Activated CD8-positive, alpha-beta memory T cell treated with anti-CD3 and anti-CD28 coated beads for 24 hours (primary cell): ENCODE results near the gene MYT1.
"Not testable (repeated sequence)": the region's sequence is repeated elsewhere in the genome, so short reads cannot be mapped to it uniquely, and the experiment has no call there.

Source experiments
- DNase-seq: peaks from one replicate; pipeline ENCODE4 v3.0.0-alpha.2; 2020

MYT1 gene

DNA sequence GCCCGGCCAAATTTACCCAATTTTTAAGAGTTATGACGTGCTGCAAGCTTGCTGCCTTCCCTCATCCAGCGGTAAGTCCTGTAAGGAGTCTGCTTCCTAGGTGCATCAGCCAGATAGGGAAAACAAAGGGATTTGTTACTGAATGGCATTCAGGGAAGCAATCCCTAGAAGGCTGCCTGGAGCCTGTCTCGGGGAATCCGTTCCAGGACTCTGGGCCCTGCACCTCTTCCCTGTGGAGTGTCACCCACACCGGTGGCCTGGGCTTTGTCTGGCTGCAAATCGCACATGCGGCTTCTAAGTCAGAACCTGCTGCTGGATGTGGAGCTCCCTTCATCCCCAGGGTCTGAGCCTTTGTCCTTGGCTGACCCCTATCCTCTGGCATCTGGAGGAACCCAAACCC lies 7.0 kb downstream of the MYT1 start:
- no peak for DNase-seq

DNA sequence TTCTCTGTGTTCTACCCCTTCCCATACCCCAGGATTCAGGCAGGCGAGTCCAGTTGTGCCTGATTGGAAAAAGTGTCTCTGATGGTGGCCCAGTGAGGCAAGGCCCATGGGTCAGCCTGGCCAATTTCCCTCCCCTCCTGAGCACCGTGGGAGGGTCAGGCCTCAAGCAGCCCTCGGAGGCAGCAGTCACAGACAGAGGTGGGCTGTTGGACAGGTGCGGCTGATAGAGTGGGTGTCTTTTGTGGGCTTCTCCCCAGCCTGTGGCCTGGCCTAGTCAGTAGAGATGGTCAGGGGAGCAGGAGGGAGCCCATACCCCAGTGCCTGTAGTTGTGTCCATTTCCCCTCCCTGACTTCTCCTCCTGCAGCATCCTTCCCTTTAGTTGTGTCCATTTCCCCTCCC lies 8.9 kb downstream of the MYT1 start:
- DNase-seq, result no peak

DNA sequence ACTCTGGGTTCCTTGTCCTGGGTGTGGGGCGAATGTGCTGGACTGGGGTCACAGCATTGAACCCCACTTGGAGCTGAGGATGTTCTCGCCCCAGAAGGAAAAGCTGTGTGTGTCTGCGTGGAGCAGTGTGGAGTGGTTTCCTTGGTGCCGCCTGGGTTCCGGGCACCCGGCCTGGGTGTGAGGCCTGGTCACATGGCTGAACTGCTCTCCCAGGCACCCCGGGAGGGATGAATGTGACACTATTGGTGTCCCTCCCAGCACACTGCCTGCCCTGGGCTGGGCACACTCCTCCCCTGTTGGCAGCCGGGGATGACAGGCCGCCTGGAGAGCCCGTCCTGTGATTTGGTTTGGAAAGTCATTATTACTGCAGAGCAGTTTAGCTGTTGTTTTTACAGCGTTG lies 12.3 kb downstream of the MYT1 start:
- DNase-seq, result no peak

DNA sequence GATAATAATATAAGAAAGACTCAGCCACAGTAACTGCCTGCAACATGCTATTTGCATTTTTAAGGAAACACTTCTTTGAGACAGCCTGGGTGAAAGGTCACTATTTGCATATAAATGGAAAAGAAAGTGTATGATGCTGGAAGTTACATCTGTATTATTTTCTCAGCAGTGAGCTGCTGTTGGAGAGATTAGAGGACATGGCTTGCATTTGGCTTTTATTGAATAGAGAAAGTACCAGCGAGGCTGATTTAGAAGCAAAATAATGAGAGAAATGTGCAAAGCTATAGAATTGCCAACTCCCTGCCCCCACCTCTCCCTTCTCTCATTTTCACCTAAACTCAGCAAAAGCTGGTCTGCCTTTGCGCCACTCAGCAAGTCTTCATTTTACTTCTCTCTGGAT lies 12.7 kb downstream of the MYT1 start:
- no peak for DNase-seq

DNA sequence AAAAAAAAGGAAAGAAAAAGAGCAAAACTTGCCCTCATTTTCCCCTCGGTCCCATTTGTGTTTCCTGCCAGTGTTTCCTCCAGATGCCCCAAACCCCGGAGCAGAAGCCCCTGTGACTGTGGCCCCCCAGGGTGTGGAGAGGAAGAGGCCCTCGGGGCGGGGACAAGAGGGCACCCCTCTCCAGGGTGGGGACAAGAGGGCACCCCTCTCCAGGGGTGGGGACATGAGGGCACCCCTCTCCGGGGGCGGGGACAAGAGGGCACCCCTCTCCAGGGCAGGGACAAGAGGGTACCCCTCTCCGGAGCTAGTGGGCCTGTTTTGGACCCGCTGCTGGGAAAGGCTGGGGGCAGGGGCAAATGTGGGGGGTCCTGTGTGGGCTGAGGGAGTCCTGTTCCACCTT lies 13.1 kb downstream of the MYT1 start:
- DNase-seq, result no peak

DNA sequence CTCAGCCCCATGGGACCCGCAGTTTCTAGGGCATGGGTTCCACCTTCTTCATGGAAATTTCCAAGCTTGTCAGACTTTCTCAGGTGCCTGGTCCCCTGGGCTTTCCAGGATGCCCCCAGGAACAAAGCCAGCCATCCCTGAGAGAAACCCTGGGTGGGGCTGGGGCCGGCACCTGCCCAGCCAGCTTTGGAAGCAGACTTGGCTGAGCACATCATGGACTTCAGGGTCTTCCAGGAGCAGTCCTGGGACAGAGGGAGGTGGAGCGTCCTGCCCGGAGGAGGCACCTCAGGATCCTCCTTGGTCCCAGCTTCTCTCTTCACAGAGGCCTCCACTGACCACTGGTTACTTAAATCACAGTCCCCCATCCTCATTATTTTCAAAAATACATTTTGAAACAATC lies 13.5 kb downstream of the MYT1 start:
- DNase-seq, result no peak

DNA sequence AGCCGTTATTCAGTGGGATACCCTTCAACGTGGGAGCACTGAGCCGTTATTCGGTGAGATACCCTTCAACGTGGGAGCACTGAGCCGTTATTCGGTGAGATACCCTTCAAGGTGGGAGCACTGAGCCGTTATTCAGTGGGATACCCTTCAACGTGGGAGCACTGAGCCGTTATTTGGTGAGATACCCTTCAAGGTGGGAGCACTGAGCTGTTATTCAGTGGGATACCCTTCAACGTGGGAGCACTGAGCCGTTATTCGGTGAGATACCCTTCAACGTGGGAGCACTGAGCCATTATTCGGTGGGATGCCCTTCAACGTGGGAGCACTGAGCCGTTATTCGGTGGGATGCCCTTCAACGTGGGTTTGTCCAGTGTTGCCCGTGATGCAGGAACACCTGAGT lies 14.7 kb downstream of the MYT1 start:
- DNase-seq, result not testable (repeated sequence)

DNA sequence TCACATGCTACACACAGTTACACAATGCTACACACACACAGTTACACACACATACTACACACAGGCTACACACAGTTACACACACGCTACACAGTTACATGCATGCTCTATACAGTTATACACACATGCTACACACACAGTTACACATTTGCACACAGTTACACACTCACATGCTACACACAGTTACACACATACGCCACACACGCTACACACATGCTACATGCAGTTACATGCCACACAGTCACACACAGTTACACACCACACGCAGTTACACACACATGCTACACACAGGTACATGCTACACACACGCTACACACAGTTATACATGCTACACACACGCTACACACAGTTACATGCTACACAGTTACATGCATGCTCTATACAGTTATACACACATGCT lies 15.6 kb downstream of the MYT1 start:
- no peak for DNase-seq

DNA sequence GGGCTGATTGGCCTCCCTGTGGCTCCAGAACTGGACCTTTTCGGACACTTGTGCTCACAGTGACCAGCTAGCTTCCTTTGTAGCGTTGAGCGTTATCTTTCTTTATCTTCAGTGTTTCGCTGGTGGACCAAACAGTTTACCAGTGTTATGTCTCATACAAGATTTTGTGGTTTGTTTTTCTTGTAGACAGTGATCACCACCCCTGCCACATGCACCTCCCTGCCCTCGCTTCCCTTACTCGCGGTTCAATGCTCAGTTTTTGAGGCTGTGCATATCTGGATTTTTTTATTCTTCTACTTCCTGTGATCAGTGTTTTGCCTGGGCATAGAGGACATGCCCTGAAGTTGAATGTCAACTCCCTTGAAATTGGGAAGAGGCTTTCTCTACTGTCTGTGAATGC lies 16.4 kb downstream of the MYT1 start:
- DNase-seq, result no peak

DNA sequence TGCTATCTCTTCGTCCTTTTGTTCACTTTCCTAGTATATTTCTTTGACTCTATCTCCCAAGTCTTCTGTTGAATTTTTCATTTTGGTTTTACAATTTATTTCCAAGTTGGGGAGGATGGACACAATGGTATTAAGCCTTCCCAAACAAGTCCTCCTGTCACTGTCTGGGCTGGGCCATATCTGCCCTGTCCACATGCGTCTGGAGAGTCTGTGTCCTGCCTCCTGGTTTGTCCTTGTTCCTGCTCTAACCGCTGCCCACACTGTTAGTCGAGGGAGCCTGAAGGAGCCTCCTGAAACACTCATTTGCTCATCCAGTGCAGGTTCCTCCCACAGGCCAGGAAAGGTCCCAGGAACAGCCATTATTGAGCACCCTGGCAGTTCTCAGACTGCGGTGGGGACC lies 17.1 kb downstream of the MYT1 start:
- DNase-seq, result no peak

DNA sequence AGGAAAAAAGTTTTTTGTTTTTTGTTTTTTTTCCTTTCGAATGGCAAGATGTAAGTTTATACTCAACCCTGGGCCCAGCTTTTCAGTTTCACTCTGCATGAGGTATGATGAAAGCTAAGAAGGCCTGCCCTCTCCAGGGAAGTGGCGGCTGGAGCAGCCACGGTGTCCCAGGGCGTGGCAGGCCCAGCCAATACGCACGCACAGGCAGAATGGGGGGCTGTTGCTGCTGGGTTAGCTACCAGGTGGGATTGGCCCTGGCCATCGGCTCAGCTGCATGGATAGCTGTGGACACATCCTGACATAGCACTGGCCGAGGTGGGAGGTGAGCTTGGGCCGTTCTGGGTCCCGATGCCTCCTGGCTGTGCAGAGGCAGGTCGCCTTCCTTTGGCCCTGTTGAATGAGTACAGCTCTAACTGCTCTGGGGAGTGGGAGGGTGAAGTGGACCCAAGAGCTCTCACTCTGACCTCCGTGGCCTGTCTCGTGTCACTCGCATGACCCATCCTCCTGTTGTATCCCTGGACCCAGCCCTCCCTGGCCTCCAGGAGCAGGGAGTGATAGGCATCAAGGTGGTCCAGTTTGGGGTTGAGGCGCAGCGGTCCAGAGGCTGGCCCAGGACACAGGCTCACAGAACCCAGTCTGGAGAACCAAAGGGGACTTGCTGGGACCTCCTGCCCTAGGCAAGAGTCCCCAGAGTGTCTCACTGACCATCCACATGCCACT lies 18.1 kb downstream of the MYT1 start:
- no peak for DNase-seq

DNA sequence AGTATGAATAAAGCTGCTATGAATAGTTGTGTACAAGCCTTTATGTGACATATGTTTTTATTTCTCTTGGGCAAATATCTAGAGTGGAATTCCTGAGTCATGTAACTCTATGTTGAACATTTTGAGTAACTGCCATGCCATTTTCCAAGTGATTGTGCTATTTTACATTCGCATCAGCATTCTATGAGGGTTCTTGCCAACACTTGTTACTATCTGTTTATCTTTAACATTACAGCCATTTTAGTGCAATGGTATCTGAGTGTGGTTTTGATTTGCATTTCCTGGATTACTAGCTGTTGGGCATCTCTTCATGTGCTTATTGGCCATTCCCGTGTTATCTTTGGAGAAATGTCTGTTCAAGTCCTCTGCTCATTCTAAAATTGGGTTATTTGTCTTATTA lies 19.1 kb downstream of the MYT1 start:
- DNase-seq, result no peak

DNA sequence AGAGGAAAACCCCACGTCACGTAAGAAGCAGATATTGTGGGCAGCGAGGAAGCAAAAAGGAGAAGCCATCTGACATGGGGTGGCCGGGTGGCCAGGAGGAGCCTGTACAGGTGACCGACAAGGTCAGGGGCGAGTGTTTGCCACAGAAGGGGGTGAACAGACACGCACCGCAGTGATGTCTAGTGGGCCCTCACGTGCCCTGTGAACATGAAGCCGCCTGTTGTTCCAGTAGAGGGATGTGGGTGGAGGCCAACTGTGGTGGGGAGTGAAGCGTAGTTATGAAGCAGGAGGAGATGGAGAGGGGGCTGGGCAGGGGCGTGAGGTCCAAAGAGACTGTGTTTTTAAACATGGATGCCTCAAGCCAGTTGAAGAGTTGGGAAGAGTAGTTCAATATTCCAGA lies 20.5 kb downstream of the MYT1 start:
- no peak for DNase-seq

DNA sequence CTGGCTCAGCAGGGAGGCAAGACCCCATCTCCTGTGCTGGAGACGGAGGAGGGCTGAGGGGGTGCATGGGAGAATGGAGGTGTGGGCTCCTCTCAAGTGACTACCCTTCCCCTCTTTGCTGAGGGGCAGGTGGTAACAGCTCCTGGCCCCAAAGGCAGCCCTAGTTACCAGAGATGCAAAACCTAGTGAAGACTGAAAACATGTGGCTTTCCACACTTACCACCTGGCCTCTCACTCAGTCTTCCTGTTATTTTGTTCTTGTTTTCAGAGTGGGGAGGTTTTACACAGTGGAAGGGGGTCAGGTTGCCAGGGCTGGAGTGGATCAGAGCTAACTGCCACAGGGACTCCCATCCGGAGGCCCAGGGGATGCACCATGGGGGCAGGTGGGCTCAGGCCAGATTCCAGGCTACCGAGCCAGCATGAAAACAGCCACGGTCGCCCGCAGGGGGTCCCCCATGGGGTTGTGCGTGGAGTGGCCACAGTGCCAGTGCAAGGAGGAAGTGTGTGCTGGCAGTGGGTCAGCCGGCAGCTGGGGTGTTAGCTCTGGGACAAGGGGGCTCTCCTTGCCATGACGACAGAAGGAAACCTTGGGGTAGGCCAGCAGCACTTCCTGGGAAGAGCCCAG lies 21.1 kb downstream of the MYT1 start:
- no peak for DNase-seq

DNA sequence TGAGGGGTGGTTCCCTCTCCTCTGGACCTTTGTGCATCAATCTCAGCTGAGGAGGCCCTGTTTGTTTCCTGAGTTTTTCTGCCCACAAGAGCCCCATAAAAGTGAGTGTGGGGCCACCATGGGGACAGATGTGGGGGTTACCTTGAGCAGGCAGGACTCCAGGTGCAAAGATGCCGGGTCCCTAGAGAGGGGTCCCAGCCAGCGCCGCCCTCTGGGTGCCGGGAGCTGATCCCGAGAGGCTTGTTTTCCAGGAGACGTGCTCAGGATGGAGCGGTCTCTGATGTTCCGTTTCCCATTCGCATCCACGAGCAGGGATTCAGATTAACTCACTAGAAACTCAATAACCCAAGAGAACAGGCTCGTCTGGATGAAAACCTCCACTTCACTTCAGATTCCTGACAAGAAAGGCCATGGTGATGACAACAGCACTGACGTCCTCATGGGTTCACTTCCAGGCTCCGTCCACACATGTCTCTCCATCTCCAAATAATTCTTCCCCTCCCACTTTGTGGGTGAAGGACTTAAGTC lies 21.9 kb downstream of the MYT1 start:
- DNase-seq, result no peak

DNA sequence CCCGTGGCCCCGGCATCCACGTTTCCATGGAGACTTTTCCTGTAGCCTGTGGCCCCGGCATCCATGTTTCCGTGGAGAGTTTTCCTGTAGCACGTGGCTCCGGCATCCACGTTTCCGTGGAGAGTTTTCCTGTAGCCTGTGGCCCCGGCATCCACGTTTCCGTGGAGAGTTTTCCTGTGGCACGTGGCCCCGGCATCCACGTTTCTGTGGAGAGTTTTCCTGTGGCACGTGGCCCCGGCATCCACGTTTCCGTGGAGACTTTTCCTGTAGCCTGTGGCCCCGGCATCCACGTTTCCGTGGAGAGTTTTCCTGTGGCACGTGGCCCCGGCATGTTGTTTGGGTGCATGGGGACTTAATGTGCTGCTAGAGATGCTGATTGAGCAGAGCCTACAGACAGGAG lies 23.0 kb downstream of the MYT1 start:
- not testable (repeated sequence) for DNase-seq

DNA sequence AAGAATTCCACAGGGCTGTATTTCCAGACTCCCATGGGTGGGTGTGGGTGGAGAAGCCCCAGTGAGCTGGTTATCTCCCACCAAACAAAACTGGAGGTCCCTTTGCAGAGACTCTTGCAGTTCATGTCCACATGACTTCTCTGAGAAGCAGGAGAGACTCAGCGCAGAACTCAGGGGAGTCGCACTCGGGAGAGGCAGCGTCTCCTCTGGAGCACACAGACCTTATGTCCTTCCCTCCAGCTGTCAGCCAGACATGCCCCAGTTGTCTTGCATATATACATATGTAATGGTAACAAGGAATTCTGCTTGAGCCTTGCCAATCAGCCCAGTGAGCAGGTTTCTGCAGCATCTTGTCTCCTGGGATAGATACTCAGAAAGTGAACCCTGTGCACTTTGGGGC lies 23.8 kb downstream of the MYT1 start:
- DNase-seq, result no peak

DNA sequence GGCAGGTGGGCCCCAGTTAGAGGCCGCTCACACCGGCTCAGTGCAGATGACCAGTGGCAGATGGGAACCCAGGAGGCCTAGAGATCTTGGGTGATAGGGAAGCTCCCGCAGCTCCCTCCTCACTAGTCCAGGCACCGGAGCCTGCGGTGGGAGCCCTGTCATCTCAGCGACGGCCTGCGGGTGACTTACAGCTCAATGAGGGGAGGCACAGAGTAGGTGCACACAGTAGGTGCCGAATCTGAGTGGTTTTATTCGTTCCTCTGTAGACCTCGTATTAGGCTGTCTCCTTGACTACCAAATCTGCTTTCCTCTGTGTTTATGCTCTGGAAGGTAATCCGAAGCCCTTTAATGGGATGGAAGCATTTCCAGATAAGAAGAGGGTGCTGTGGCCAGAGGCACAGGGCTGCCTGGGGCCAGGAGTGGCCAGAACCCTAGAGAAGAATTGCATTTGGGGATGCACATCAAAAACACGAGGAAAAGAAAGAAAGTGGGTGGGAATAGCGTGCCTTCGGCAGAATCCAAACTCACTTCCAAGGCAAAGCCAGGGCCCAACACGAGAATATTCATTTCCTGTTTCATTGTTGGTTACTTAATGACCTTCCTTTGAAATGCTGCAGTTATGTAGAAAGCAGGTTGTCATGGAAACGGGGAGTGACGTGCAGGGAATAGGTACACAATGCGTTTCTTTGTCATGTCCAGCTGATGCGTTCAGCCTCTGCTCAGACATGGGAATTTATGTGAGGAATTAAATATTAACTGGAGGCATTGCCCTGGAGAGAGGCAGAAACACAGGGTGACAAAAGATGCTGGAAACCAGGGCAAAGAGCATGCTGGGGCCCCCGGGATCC lies 24.7 kb downstream of the MYT1 start:
- no peak for DNase-seq

DNA sequence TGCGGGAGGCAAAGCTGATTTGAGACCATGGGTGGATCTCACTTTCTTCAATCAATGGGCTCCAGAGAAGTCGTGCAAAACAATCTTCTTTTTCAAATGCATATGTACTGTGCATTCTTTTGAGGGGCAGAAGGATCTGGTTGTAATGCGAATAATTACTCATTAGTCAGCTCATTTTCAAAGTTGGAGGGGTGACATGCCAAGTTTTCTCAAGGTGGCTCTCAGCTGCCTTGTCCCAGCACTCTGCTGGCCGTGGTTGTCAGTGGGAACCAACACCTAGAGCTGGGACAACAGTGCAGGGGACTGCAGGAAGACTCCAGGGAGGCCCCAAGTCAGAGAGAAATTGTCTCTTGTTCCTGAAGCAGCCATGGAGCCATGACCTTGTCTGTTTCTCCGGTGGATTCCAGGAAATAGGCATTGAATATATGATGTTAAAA lies 25.3 kb downstream of the MYT1 start:
- DNase-seq, result no peak

DNA sequence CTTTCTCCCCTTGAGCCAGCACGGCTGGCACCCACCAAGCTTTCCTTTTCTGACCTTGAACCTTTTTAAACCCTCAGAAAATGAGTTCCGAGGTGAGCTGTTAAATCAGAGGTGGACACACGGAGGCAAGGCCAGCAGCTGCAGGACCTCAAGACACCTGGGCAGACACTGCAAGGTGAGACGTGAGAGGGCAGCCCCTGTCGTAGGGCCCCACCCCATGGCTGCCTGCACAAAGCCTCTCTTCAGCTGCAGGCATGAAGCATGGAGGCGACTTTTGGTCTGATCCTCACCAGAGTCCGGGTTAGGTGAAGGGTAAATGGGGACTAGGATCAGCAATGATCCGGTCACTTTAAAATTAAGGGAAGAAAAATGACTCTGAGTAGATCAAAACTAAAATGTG lies 25.7 kb downstream of the MYT1 start:
- DNase-seq, result no peak

DNA sequence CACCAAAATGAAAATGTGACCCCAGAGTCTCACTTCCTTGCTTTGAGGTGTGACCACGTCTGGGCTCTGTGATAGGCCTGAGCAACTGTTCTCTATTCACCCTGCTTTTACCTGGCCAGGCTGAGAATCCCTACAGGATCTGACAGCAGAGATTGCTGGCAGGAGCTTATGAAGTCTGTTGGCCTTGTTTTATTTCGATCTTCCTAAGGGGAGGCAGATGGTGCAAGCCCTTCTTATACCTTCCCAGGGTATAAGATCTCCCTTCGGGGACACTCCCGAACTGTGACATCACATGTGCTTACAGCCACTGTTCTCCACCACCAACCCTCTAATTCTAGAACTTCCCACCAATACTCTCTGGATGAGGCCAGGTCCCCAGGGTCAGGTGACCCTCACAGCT lies 26.8 kb downstream of the MYT1 start:
- DNase-seq, result no peak

DNA sequence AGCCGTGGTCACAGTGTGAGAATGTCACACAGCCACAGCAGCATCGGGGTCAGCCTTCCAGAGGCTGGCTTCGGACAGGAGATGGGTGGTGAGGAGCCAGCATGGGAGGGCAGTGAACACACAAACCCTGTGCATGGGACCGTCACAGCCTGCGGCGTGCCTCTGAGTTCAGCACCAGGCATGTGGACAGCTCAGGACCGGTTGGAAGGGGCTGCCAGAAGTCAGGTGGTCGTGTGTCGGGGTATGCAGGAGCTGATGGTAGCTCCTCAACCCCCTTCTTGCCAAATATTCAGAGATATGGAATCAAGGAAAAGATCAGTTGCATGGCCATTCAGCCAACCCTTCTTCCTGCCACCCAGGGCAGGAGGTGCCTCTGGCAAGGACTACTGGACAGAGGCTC lies 28.2 kb downstream of the MYT1 start:
- DNase-seq, result no peak

DNA sequence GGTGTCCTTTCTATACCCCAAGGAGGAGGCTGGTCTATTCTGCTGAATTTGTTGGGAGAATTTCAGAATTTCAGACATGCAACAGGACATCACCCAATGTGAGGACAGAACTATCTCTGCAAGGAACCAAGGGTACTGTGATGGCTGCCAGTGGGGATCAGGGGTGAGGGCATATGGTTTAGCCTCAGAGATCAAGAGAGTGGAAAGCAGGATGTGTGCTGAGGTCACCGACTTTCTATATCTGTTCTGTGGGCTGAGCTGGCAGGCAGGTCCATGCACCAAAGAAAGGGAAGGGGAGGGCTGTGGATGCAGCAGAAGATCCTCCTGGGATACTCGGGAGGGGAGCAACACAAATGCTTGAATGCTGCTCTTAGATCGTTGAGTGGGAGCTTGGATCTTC lies 28.8 kb downstream of the MYT1 start:
- no peak for DNase-seq

DNA sequence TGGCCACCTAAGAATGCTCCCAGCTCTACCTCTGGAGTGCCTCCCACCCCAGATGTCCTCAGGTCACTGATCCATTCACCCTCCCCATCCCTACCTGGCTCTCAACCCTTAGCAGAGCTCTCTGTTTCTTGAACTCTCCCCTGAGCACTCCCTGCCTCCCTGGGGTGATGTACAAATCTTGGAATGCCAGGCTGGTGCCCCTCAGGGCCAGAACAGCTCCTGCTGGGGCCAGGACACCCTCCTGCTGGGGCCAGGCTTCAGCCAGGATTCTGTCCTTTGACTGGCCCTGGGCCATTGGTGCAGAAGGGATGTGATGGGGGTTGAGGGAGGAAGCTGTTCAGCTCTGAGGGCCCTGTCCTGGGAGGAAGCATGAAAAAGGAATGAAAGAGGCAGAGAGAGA lies 30.0 kb downstream of the MYT1 start:
- DNase-seq, result no peak
